GM19463 (cell line): ENCODE measurements around the gene NMD3.

ENCODE experiments used
- ATAC-seq: cut with Tn5 transposase; IDR thresholded peaks from one replicate; pipeline ENCODE4 v1.9.1; 2021; ENCODE audit warnings: mild to moderate bottlenecking, moderate library complexity; ENCODE audit not compliant: unreplicated experiment

The NMD3 gene

GRCh38 chr3:161230621-161231171 is 9.6 kb downstream of the NMD3 start:
- no peak for ATAC-seq

- ATAC-seq: no peak
Observed at GRCh38 chr3:161231861-161232260, 10.8 kb downstream of the NMD3 start.

- ATAC-seq: no peak
Observed at GRCh38 chr3:161233557-161233956, 12.4 kb downstream of the NMD3 start.

GRCh38 chr3:161236240-161236639 is 15.1 kb downstream of the NMD3 start:
- no peak for ATAC-seq

GRCh38 chr3:161239700-161240099 is 18.6 kb downstream of the NMD3 start:
- ATAC-seq: no peak

GRCh38 chr3:161244538-161244937 is 23.4 kb downstream of the NMD3 start:
- ATAC-seq: no peak

GRCh38 chr3:161247049-161247448 is 25.9 kb downstream of the NMD3 start:
- ATAC-seq: no peak

GRCh38 chr3:161250116-161250515 is 29.0 kb downstream of the NMD3 start:
- ATAC-seq: no peak

GRCh38 chr3:161251716-161252115 is 30.6 kb downstream of the NMD3 start:
- no peak for ATAC-seq

GRCh38 chr3:161252143-161252542 is 31.0 kb downstream of the NMD3 start:
- ATAC-seq: no peak

GRCh38 chr3:161253711-161254110 is 32.6 kb downstream of the NMD3 start:
- ATAC-seq: no peak

- no peak for ATAC-seq
Observed at GRCh38 chr3:161254861-161255260, 33.8 kb downstream of the NMD3 start.

- no peak for ATAC-seq
Observed at GRCh38 chr3:161263057-161263456, 41.9 kb downstream of the NMD3 start.

- no peak for ATAC-seq
Observed at GRCh38 chr3:161264852-161265251, 43.7 kb downstream of the NMD3 start.

GRCh38 chr3:161265916-161266571 is 44.9 kb downstream of the NMD3 start:
- ATAC-seq: no peak

- ATAC-seq: no peak
Observed at GRCh38 chr3:161266731-161267150, 45.6 kb downstream of the NMD3 start.

- ATAC-seq: no peak
Observed at GRCh38 chr3:161267646-161268045, 46.5 kb downstream of the NMD3 start.

- ATAC-seq: no peak
Observed at GRCh38 chr3:161268601-161269000, 47.5 kb downstream of the NMD3 start.

GRCh38 chr3:161270991-161271390 is 49.9 kb downstream of the NMD3 start:
- no peak for ATAC-seq

- ATAC-seq: no peak
Observed at GRCh38 chr3:161271646-161272045, 50.5 kb downstream of the NMD3 start.

GRCh38 chr3:161272524-161272923 is 51.4 kb downstream of the NMD3 start:
- ATAC-seq: no peak

GRCh38 chr3:161273589-161274218 is 52.6 kb downstream of the NMD3 start:
- ATAC-seq: no peak
